Activated naive CD4-positive, alpha-beta T cell treated with anti-CD3 and anti-CD28 coated beads, Interleukin-2, amount 50 U/mL, for 72 hours (primary cell): ENCODE data around the gene TRO. TPM values are rescaled to one million over a fixed set of nuclear protein-coding genes. Genes with fewer than 3 reads are reported as not detected.

Experiments
- ATAC-seq, 2 donors: fragments of 150-1000 bp; cut with Tn5 transposase; 2 replicates each; pipeline ENCODE4 v1.10.0; 2021; ENCODE audit warnings: mild to moderate bottlenecking in 2 of 2, moderate library complexity in 2 of 2
- DNase-seq, 2 donors: peaks; one replicate each; pipeline ENCODE4 v3.0.0; 2021 to 2022; ENCODE audit warnings: low spot score in 2 of 2
- H3K27ac Mint-ChIP-seq, 2 donors: one replicate each; pipeline ENCODE4 v1.8.0; 2022; ENCODE audit warnings: mild to moderate bottlenecking in 2 of 2, mixed read lengths in 2 of 2
- H3K36me3 Mint-ChIP-seq, 2 donors: one replicate each; pipeline ENCODE4 v1.8.0; 2022; ENCODE audit warnings: mixed read lengths in 2 of 2
- H3K9me3 Mint-ChIP-seq, 2 donors: one replicate each; pipeline ENCODE4 v1.8.0; 2022; ENCODE audit warnings: mixed read lengths in 2 of 2
- total RNA-seq, 2 donors: library from RNA; stranded (reverse); gene quantifications; one replicate each; pipeline ENCODE4 v1.2.3, GENCODE V29; 2022

TRO gene
- total RNA-seq, 2 donors from 2014 or later: 4.8 to 7.9 TPM

- no peak for DNase-seq
- Mint-ChIP-seq H3K27ac (no peak overlapping the region), H3K36me3 (no peaks in the 10 kb centered on the region), H3K9me3 (no peaks in the 10 kb centered on the region)
- ATAC-seq: no peak
Observed at GRCh38 chrX:54934890-54935289, 14.3 kb downstream of the TRO start.

- ATAC-seq (no peak), DNase-seq (no peak)
- no peak overlapping the region for H3K27ac Mint-ChIP-seq
- no peaks in the 10 kb centered on the region for H3K9me3 Mint-ChIP-seq
- no peaks in the 10 kb centered on the region for H3K36me3 Mint-ChIP-seq
Observed at GRCh38 chrX:54935306-54935705, 14.7 kb downstream of the TRO start.

- Mint-ChIP-seq H3K27ac (no peak overlapping the region), H3K36me3 (no peaks in the 10 kb centered on the region), H3K9me3 (no peaks in the 10 kb centered on the region)
- DNase-seq (no peak), ATAC-seq (no peak)
Observed at GRCh38 chrX:54937416-54937815, 16.8 kb downstream of the TRO start.

GRCh38 chrX:54944816-54945215, 24.2 kb downstream of the TRO start:
- DNase-seq: no peak
- Mint-ChIP-seq H3K9me3 (no peaks in the 10 kb centered on the region), H3K36me3 (no peaks in the 10 kb centered on the region), H3K27ac (no peak overlapping the region)
- no peak for ATAC-seq

- Mint-ChIP-seq H3K36me3 (no peaks in the 10 kb centered on the region), H3K27ac (no peak overlapping the region), H3K9me3 (no peaks in the 10 kb centered on the region)
- no peak for ATAC-seq
- no peak for DNase-seq
Observed at GRCh38 chrX:54945224-54945623, 24.6 kb downstream of the TRO start.

GRCh38 chrX:54950730-54951375, 30.2 kb downstream of the TRO start:
- ATAC-seq (no peak), DNase-seq (no peak)
- no peaks in the 10 kb centered on the region for H3K9me3 Mint-ChIP-seq
- no peak overlapping the region for H3K27ac Mint-ChIP-seq
- no peaks in the 10 kb centered on the region for H3K36me3 Mint-ChIP-seq

GRCh38 chrX:54961750-54962149, 41.1 kb downstream of the TRO start:
- no peaks in the 10 kb centered on the region for H3K9me3 Mint-ChIP-seq
- H3K27ac Mint-ChIP-seq: peak overlapping the region in 1 of 2 donors; percentile 67
- DNase-seq (no peak), ATAC-seq (no peak)
- no peaks in the 10 kb centered on the region for H3K36me3 Mint-ChIP-seq

- ATAC-seq (no peak), DNase-seq (no peak)
- peak overlapping the region in 1 of 2 donors; percentile 41 for H3K27ac Mint-ChIP-seq
- H3K9me3 Mint-ChIP-seq: no peaks in the 10 kb centered on the region
- H3K36me3 Mint-ChIP-seq: no peaks in the 10 kb centered on the region
Observed at GRCh38 chrX:54964766-54965497, 44.3 kb downstream of the TRO start.

- no peaks in the 10 kb centered on the region for H3K36me3 Mint-ChIP-seq
- ATAC-seq (no peak), DNase-seq (no peak)
- no peak overlapping the region for H3K27ac Mint-ChIP-seq
- H3K9me3 Mint-ChIP-seq: no peaks in the 10 kb centered on the region
Observed at GRCh38 chrX:54977387-54977786, 56.8 kb downstream of the TRO start.

- ATAC-seq (no peak), DNase-seq (no peak)
- Mint-ChIP-seq H3K36me3 (no peaks in the 10 kb centered on the region), H3K27ac (no peak overlapping the region), H3K9me3 (no peaks in the 10 kb centered on the region)
Observed at GRCh38 chrX:54978448-54978847, 57.8 kb downstream of the TRO start.

- Mint-ChIP-seq H3K36me3 (no peaks in the 10 kb centered on the region), H3K27ac (no peak overlapping the region), H3K9me3 (no peaks in the 10 kb centered on the region)
- ATAC-seq (no peak), DNase-seq (no peak)
Observed at GRCh38 chrX:54979432-54979831, 58.8 kb downstream of the TRO start.

- Mint-ChIP-seq H3K36me3 (no peaks in the 10 kb centered on the region), H3K27ac (no peak overlapping the region), H3K9me3 (no peaks in the 10 kb centered on the region)
- no peak for ATAC-seq
- no peak for DNase-seq
Observed at GRCh38 chrX:54980334-54980733, 59.7 kb downstream of the TRO start.

Other genes with a start within 250 kb of the TRO start
- not detected for gene ITIH6, start 122.6 kb upstream of the TRO start, total RNA-seq
- 10 to 100 TPM; 35.2 to 43.5 TPM for gene MAGED2, start 113.1 kb upstream of the TRO start, total RNA-seq
- under 1 TPM; 0.27 to 0.99 TPM for gene PFKFB1, start 73.4 kb downstream of the TRO start, total RNA-seq
- 10 to 100 TPM; 34.6 to 40.0 TPM for gene APEX2, start 79.5 kb downstream of the TRO start, total RNA-seq
- gene ALAS2, start 110.2 kb downstream of the TRO start, total RNA-seq: not detected
- gene PAGE2B, start 154.2 kb downstream of the TRO start, total RNA-seq: 1 to 10 TPM; 1.3 to 1.6 TPM
- under 1 TPM in 1 of 2 donors, not detected in 1; 0.73 TPM for gene PAGE2, start 168.2 kb downstream of the TRO start, total RNA-seq